HEK293T (cell line): Measurements from ENCODE around the gene CDC45.

ENCODE experiments used
- BHLHE40 ChIP-seq: fragments of 450-650 bp; IDR thresholded peaks from 2 replicates; pipeline ENCODE4 v1.6.1; 2016; ENCODE audit warnings: mild to moderate bottlenecking, moderate library complexity, borderline replicate concordance
- ZNF384 ChIP-seq: fragments of 450-650 bp; IDR thresholded peaks from 2 replicates; pipeline ENCODE4 v1.6.1; 2016

- TF ChIP-seq BHLHE40 (no peak), ZNF384 (no peak)
Measured at GRCh38 chr22:19504900-19505734, 25.4 kb downstream of the CDC45 start.
